GM12872 (cell line): ENCODE results near the gene LRP1.

Experiments
- TF ChIP-seq, protein P1 (sequence below): IDR thresholded peaks from 3 replicates; pipeline ENCODE4 v1.5.1; 2011; ENCODE audit warnings: low read depth, mild to moderate bottlenecking, low read length, moderate library complexity; ENCODE audit not compliant: insufficient read depth

The LRP1 gene

DNA sequence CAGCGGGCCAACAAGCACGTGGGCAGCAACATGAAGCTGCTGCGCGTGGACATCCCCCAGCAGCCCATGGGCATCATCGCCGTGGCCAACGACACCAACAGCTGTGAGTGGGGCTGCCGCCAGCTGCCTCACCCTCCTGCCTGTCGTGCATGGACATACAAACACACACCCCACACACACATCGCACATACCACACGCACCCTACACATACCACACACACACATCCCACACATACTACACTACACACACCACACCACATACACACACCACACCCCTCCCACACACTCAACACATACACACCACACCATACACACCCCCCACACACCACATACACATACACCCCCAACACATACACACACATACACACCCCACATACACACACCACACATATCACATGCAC lies 63.1 kb downstream of the LRP1 start:
- TF ChIP-seq, protein P1, sequence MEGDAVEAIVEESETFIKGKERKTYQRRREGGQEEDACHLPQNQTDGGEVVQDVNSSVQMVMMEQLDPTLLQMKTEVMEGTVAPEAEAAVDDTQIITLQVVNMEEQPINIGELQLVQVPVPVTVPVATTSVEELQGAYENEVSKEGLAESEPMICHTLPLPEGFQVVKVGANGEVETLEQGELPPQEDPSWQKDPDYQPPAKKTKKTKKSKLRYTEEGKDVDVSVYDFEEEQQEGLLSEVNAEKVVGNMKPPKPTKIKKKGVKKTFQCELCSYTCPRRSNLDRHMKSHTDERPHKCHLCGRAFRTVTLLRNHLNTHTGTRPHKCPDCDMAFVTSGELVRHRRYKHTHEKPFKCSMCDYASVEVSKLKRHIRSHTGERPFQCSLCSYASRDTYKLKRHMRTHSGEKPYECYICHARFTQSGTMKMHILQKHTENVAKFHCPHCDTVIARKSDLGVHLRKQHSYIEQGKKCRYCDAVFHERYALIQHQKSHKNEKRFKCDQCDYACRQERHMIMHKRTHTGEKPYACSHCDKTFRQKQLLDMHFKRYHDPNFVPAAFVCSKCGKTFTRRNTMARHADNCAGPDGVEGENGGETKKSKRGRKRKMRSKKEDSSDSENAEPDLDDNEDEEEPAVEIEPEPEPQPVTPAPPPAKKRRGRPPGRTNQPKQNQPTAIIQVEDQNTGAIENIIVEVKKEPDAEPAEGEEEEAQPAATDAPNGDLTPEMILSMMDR: no peak

GRCh38 chr12:57192920-57193319 lies 64.6 kb downstream of the LRP1 start:
- TF ChIP-seq, protein P1: no peak

DNA sequence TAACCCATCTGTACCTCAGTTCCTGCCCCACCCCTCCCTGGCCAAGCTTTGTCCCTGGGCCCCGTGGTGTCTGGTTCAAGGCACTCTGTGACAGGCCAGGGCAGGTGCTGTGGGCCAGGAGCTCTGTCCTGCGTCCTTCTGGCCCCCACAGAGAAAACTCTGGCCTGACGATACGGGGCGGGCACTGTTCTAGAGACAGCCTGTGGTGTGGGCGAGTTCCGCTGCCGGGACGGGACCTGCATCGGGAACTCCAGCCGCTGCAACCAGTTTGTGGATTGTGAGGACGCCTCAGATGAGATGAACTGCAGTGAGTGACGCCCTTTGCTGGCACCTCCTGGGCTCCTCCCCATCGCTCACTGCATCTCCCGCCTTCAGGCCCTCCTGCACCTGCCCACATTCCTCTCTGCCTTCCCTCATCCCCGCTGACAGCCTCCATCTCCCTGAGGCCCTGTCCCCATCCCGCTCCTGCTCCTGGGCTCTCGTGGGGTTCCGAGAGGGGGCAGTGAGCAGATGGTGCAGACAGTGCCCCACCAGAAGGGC lies 65.5 kb downstream of the LRP1 start:
- TF ChIP-seq, protein P1: no peak

GRCh38 chr12:57194253-57194652 lies 66.0 kb downstream of the LRP1 start:
- TF ChIP-seq, protein P1: no peak

DNA sequence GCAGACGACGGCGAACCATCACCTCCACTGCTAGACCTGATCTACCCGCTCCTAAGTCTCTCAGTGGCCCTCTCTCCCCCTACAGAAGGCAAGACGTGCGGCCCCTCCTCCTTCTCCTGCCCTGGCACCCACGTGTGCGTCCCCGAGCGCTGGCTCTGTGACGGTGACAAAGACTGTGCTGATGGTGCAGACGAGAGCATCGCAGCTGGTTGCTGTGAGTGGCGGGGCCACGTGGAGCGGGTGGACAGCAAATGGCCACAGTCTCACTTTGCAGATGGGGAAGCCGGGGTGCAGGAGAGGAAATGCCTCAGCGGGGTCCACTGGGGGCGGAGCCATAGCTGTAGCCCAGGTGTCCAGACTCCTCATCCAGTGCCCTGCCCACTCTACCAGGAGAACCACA lies 66.9 kb downstream of the LRP1 start:
- TF ChIP-seq, protein P1: no peak

GRCh38 chr12:57195611-57196371 lies 67.5 kb downstream of the LRP1 start:
- TF ChIP-seq, protein P1: no peak

DNA sequence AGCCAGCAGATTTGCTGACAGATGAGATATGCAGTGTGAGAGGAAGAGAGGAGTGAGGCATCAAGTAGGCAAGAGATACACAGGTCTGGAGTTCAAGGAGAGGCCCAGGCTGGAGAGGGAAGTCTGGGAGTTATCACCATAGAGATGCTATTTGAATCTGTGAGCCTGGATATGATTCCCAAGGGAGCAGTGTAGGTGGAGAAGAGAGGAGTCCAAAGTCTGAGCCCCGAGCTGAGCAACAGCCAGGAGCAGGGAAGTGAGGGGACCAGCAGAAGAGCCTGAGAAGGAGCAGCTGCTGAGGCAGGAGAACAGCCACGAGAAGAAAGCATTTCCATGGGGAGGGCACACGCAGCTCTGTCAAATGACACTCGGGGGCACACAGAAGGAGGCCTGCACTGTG lies 68.2 kb downstream of the LRP1 start:
- TF ChIP-seq, protein P1: no peak
